ENCODE measurements around the gene OR2A5. TPM values are rescaled to one million over a fixed set of nuclear protein-coding genes. Genes with fewer than 3 reads are reported as not detected.
"Not testable (repeated sequence)": the region's sequence is repeated elsewhere in the genome, so short reads cannot be mapped to it uniquely, and the experiment has no call there.

The OR2A5 gene
- total and polyA plus RNA-seq, 10 donors: not detected

DNA sequence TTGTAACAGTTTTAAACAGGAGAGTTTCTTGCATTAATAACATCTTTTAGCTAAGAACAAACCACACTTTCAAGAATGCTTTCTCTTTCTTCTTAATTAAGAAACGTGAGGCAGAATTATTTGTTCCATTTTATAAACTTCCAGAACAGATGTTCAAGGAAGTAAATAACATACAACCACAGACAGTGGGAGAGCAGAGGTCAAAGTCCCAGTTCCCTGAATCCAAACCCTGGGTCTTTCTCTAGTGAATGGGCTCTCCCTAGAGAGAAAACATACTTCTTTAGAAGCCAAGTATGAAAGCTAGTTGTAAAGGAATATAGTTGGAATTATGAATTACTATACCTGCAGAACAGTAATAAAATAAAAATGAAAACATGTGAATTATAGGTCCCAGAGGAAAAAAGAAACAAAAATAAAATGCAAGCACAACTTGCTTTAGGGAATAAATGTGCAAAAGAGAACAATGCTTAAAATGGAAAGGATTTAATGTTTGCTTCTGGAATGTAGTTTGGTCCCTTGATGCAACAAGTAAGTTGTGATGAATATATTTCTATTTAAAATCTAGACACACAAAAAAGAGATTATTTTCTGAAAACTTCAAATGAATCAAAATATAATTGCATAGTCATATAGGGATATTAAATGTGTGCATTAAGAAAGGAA, 42.6 kb upstream of the OR2A5 start:
- intact Hi-C loops (cut with DNase I; ENCODE audit: low total_unique reads): no loop called here
- Histone ChIP-seq H3K9me3 (peaks cover 0 to 28% (median 18%) of the 10 kb centered on the region in 8 donors), H3K4me1 (no peaks in the 10 kb centered on the region), H3K27me3 (replicated peaks in 1 of 7) (no peaks in the 10 kb centered on the region), H3K4me3 (no peak overlapping the region), H3K27ac (no peak overlapping the region), H3K36me3 (no peaks in the 10 kb centered on the region)
- TF ChIP-seq POLR2AphosphoS5 (IDR thresholded peaks at IDR 0.05): no peak
- TF ChIP-seq POLR2A (IDR thresholded peaks at IDR 0.05): no peak
- TF ChIP-seq CTCF (IDR thresholded peaks at IDR 0.05 in 8 of 11, conservative IDR thresholded peaks at IDR 0.05 in 3 of 11): no peak
- 30 to 66% (median 50%) methylated on average over 1 of the region's 1 CpG for WGBS, 5 donors
- DNase-seq: no peak

DNA sequence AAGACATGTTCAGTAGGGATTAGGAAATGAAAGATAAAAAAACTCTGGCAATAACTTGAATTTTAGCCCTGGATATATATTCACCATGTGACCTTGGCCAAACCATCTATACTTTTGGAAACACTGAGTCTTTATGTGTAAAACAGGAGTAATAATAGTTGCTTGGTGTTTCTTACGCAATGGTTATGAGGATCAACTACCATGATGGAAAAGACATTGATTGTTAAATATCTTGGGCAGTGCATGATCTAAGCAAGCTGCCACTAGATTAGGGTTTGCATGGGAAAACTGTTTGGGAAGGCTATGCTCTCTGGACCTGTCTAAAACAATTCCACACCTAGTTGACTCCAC, 42.1 kb upstream of the OR2A5 start:
- no peaks in the 10 kb centered on the region for H3K36me3 ChIP-seq
- H3K27me3 ChIP-seq (replicated peaks in 1 of 7): no peaks in the 10 kb centered on the region
- H3K4me1 ChIP-seq: no peaks in the 10 kb centered on the region
- H3K4me3 ChIP-seq: no peak overlapping the region
- WGBS, 5 donors: 89 to 95% (median 91%) methylated on average over 1 of the region's 1 CpG
- H3K9me3 ChIP-seq: peaks cover 0 to 28% (median 18%) of the 10 kb centered on the region in 8 donors
- no peak for TF ChIP-seq POLR2A (IDR thresholded peaks at IDR 0.05)
- no peak for TF ChIP-seq POLR2AphosphoS5 (IDR thresholded peaks at IDR 0.05)
- TF ChIP-seq CTCF (IDR thresholded peaks at IDR 0.05 in 8 of 11, conservative IDR thresholded peaks at IDR 0.05 in 3 of 11): no peak
- DNase-seq: no peak
- intact Hi-C loops (cut with DNase I; ENCODE audit: low total_unique reads): no loop called here
- no peak overlapping the region for H3K27ac ChIP-seq

- Histone ChIP-seq H3K27ac (no peak overlapping the region), H3K27me3 (replicated peaks in 1 of 7) (no peaks in the 10 kb centered on the region), H3K9me3 (peaks cover 0 to 28% (median 18%) of the 10 kb centered on the region in 8 donors), H3K4me1 (no peaks in the 10 kb centered on the region), H3K4me3 (no peak overlapping the region), H3K36me3 (no peaks in the 10 kb centered on the region)
- intact Hi-C loops (cut with DNase I; ENCODE audit: low total_unique reads): no loop called here
- TF ChIP-seq POLR2AphosphoS5 (IDR thresholded peaks at IDR 0.05): no peak
- no peak for TF ChIP-seq POLR2A (IDR thresholded peaks at IDR 0.05)
- no peak for TF ChIP-seq CTCF (IDR thresholded peaks at IDR 0.05 in 8 of 11, conservative IDR thresholded peaks at IDR 0.05 in 3 of 11)
- DNase-seq: no peak
- 71 to 83% (median 77%) methylated on average over 2 of the region's 2 CpGs for WGBS, 5 donors
Observed at GRCh38 chr7:144009361-144009760, 39.4 kb upstream of the OR2A5 start.

DNA sequence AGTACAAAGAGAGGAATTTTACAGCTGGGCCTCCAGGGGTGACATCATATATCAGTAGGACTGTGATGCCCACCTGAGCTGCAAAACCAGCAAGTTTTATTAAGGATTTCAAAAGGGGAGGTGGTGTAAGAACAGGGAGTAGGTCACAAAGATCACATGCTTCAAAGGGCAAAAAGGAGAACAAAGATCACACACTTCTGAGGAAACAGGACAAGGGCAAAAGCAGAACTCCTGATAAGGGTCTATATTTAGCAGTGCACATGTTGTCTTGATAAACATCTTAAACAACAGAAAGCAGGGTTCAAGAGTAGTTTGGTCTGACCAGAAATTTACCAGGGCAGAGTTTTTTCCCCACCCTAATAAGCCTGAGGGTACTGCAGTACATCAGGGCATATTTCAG, 38.7 kb upstream of the OR2A5 start:
- H3K4me1 ChIP-seq; H3K4me3 ChIP-seq; H3K27me3 ChIP-seq (replicated peaks in 1 of 7); intact Hi-C loops (cut with DNase I; ENCODE audit: low total_unique reads); DNase-seq; H3K36me3 ChIP-seq; H3K27ac ChIP-seq: not testable (repeated sequence)
- peaks cover 0 to 28% (median 18%) of the 10 kb centered on the region in 8 donors for H3K9me3 ChIP-seq

DNA sequence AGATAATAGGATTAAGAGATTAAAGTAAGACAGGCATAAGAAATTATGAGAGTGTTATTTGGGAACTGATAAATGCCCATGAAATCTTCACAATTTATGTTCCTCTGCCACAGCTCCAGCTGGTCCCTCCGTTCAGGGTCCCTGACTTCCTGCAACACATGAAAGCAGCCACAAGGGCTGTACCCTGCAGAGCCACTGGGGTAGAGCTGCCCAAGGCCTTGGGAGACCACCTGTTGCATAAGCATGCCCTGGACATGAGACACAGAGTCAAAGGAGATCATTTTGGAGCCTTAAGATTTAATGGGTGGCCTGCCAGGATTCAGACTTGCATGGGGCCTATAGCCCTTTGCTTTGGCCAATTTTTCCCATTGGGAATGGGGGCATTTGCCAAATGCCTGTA, 37.9 kb upstream of the OR2A5 start:
- H3K36me3 ChIP-seq; H3K27me3 ChIP-seq (replicated peaks in 1 of 7); H3K4me3 ChIP-seq; DNase-seq; H3K27ac ChIP-seq; H3K4me1 ChIP-seq; intact Hi-C loops (cut with DNase I; ENCODE audit: low total_unique reads): not testable (repeated sequence)
- H3K9me3 ChIP-seq: peaks cover 0 to 33% (median 18%) of the 10 kb centered on the region in 8 donors
- WGBS, 5 donors: 69 to 86% (median 78%) methylated on average over 1 of the region's 1 CpG
